Upper lobe of left lung (tissue), 6 donors: Measurements from ENCODE around the gene VAC14. TPM values are rescaled to one million over a fixed set of nuclear protein-coding genes. Genes with fewer than 3 reads are reported as not detected.

ENCODE experiments used
- ATAC-seq, 2 donors: fragments of 200-7000 bp; cut with Tn5 transposase; one replicate each; pipeline ENCODE4 v1.9.1; 2022; ENCODE audit warnings: mild to moderate bottlenecking in 2 of 2, moderate library complexity in 2 of 2; ENCODE audit not compliant: low FRiP score in 2 of 2
- DNase-seq, 2 donors: peaks; one replicate each; pipeline ENCODE4 v3.0.0-alpha.2; 2019 to 2020
- H3K27ac ChIP-seq, 4 donors: fragments of 200-600 bp; sonication (generic); one replicate each; pipeline ENCODE4 v1.5.1; 2016 to 2019
- H3K27me3 ChIP-seq, 4 donors: fragments of 200-600 bp; sonication (generic); one replicate each; pipeline ENCODE4 v1.5.1; 2017 to 2019
- H3K36me3 ChIP-seq, 4 donors: fragments of 200-600 bp; sonication (generic); one replicate each; pipeline ENCODE4 v1.5.1; 2016 to 2019
- H3K4me1 ChIP-seq, 4 donors: fragments of 200-600 bp; sonication (generic); one replicate each; pipeline ENCODE4 v1.5.1; 2018 to 2019
- H3K4me3 ChIP-seq, 4 donors: fragments of 200-600 bp; sonication (generic); one replicate each; pipeline ENCODE4 v1.5.1; 2017 to 2019; ENCODE audit warnings: mild to moderate bottlenecking in 2 of 4, moderate library complexity in 1 of 4
- H3K9me3 ChIP-seq, 4 donors: fragments of 200-600 bp; sonication (generic); one replicate each; pipeline ENCODE4 v1.5.1; 2018 to 2019
- EP300 ChIP-seq, 4 donors: sonication (generic); formaldehyde crosslinking; IDR thresholded peaks; one replicate each; pipeline ENCODE4 v1.5.1; 2017; ENCODE audit warnings: antibody characterized with exemption in 4 of 4, control low read depth in 2 of 4
- POLR2A ChIP-seq, 4 donors: fragments of 450-650 bp; IDR thresholded peaks; one replicate each; pipeline ENCODE4 v1.5.1; 2016 to 2017; ENCODE audit warnings: antibody characterized with exemption in 4 of 4, mild to moderate bottlenecking in 2 of 4
- POLR2AphosphoS5 ChIP-seq, 2 donors: sonication (generic); formaldehyde crosslinking; IDR thresholded peaks; one replicate each; pipeline ENCODE4 v1.5.1; 2017; ENCODE audit warnings: antibody characterized with exemption in 2 of 2
- WGBS, 2 donors: methylation state at CpG; one replicate each; pipeline ENCODE4 v1.1.5; 2017 to 2018; 5-methylcytosine and 5-hydroxymethylcytosine counted together
- total RNA-seq, 6 donors: library from RNA; depleted of rRNA in 4 of 6; stranded (reverse); fragments of >200 nt in 4 of 6; gene quantifications; one replicate each; pipeline versions ENCODE4 v1.1.0 to v1.2.1, GENCODE V29; 2016 to 2021
- TF ChIP-seq, protein P1 (sequence below), 6 experiments: fragments of 450-650 bp in 4 of 6; fragments of 200-600 bp in 2 of 6; sonication (generic) in 2 of 6; IDR thresholded peaks; one replicate each; pipeline ENCODE4 v1.5.1; 2016 to 2019; ENCODE audit warnings: antibody characterized with exemption in 6 of 6
- donor health status: DM: no; HTN: no; CAD: no; lungs with moderate emphysema.
- donor health status: DM: no; HTN: yes; CAD: no; lungs with severe emphysema.

VAC14 gene
- total RNA-seq, 6 donors from 2014 or later: 39.6 to 145 (median 57.4) TPM

- DNase-seq: peak in 1 of 2 donors; percentile 73
- H3K4me1 ChIP-seq: peaks cover 90 to 99% (median 96%) of the 10 kb centered on the region in 4 donors
- WGBS, 2 donors: 72 to 77% methylated on average over 3 to 25 of the region's 26 CpGs
- peak in 1 of 2 donors; percentile 3 for ATAC-seq
- H3K27me3 ChIP-seq: no peaks in the 10 kb centered on the region
- H3K4me3 ChIP-seq: no peak overlapping the region
- H3K9me3 ChIP-seq: no peaks in the 10 kb centered on the region
- peak; percentile 48 to 63 for TF ChIP-seq POLR2AphosphoS5 (IDR thresholded peaks at IDR 0.05)
- TF ChIP-seq, protein P1, sequence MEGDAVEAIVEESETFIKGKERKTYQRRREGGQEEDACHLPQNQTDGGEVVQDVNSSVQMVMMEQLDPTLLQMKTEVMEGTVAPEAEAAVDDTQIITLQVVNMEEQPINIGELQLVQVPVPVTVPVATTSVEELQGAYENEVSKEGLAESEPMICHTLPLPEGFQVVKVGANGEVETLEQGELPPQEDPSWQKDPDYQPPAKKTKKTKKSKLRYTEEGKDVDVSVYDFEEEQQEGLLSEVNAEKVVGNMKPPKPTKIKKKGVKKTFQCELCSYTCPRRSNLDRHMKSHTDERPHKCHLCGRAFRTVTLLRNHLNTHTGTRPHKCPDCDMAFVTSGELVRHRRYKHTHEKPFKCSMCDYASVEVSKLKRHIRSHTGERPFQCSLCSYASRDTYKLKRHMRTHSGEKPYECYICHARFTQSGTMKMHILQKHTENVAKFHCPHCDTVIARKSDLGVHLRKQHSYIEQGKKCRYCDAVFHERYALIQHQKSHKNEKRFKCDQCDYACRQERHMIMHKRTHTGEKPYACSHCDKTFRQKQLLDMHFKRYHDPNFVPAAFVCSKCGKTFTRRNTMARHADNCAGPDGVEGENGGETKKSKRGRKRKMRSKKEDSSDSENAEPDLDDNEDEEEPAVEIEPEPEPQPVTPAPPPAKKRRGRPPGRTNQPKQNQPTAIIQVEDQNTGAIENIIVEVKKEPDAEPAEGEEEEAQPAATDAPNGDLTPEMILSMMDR (IDR thresholded peaks at IDR 0.05): no peak
- no peaks in the 10 kb centered on the region for H3K36me3 ChIP-seq
- peak overlapping the region; percentile 85 to 93 (median 91) for H3K27ac ChIP-seq
Observed at GRCh38 chr16:70691223-70692129, 109.5 kb downstream of the VAC14 start.

DNA sequence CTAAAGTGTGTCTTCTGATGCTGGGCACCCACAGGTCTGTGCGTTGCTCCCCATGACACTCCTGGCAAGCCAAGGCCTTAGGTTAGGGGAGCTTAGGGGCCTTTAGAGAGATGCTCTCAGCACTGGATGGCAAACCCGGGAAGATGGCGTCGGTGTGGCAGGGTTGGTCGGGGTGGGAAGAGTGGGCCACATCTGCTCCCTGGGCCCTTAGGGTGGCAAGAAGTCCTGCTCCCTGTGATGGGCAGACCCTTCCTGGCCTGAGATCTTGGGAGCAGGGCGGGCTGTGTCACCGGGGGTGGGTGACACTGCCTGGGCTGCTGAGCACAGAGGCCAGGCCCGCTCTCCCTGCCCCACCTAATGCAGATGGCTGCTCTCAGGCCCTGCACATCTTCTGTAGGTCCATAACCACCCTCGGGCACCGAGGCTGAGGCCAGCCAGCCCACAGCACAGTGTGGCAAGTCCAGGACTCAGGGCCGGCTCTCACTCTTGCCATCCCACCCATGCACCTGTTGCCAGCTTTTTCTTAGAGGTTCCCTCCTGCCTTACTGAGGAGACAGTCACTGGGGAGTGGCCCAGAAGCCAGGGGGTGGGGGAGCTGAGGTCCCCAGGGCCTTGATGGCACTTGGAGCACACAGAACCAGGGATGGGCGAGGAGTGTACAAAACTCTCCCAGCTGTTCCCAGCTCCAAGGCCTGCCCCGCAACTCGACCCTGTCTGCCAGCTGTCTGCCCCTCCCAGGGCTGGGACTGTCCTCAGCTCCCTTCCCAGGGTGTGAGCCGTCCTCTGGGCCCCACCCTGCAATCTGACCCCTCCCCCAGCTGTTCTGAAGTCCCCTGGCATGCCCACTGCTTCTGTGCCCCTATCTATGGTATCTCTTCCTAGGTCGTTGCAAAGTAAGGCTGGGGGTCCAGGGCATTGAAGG, 110.7 kb downstream of the VAC14 start:
- H3K27me3 ChIP-seq: no peaks in the 10 kb centered on the region
- 33 to 77% methylated on average over 1 to 12 of the region's 16 CpGs for WGBS, 2 donors
- TF ChIP-seq POLR2A (IDR thresholded peaks at IDR 0.05): no peak
- no peak for TF ChIP-seq POLR2AphosphoS5 (IDR thresholded peaks at IDR 0.05)
- TF ChIP-seq, protein P1 (IDR thresholded peaks at IDR 0.05): no peak
- no peak for TF ChIP-seq EP300 (IDR thresholded peaks at IDR 0.05)
- no peak overlapping the region for H3K4me3 ChIP-seq
- peak overlapping the region; percentile 85 to 93 (median 91) for H3K27ac ChIP-seq
- no peaks in the 10 kb centered on the region for H3K36me3 ChIP-seq
- peaks cover 83 to 96% (median 89%) of the 10 kb centered on the region in 4 donors for H3K4me1 ChIP-seq
- peak in 1 of 2 donors; percentile 69 for DNase-seq
- no peaks in the 10 kb centered on the region for H3K9me3 ChIP-seq
- ATAC-seq: no peak

DNA sequence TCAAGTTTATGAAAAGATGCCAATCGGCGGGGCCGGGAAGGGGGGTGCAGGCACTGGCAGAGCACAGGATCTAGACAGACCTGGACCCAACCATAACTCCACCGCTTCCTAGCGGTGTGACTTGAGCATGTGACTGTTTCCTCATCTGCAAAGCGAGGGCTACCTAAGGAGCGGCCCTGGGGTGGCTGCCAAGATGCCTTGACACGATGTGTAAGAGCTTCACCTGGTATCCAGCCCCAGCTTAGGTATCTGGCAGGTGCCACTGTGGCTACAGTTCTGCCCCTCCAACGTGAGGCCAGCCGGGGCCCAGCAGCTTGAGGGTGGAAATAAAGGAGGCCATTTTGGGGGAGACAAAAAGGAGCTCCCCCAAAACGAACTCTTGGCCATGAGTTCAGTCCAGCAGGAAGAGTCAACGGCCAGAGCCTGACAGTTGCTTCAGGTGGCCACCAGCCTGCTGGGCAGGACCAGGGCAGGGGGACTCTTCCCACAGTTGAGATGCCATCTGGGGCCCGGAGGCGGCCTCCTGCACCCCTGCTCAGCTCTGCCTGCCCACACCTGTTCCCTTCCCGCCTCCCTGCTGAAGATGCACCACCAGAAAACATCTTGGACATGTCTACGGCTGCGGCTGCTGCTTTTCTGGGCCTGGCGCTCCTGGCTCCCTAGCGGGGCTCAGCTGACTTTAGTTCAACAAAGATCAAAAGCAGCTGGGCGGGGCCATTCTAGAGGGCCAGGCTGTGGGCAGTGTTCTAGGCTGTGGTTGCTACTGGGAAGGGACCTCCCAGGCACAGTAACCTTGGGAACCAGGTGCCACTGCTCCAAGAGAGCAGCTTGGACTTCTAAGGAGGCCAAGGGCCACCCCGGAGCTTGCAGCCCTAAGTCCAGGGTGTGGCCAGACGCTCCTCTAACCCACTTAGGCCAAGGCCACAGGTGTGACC, 111.7 kb downstream of the VAC14 start:
- H3K9me3 ChIP-seq: no peaks in the 10 kb centered on the region
- H3K27me3 ChIP-seq: peaks cover 0 to 3% (median 0%) of the 10 kb centered on the region in 4 donors
- H3K4me3 ChIP-seq: no peak overlapping the region
- ATAC-seq (peak in 1 of 2 donors; percentile 66), DNase-seq (peak; percentile 79 to 92)
- H3K4me1 ChIP-seq: peaks cover 84 to 96% (median 89%) of the 10 kb centered on the region in 4 donors
- no peak for TF ChIP-seq EP300 (IDR thresholded peaks at IDR 0.05)
- TF ChIP-seq POLR2AphosphoS5 (IDR thresholded peaks at IDR 0.05): no peak
- TF ChIP-seq POLR2A (IDR thresholded peaks at IDR 0.05): no peak
- TF ChIP-seq, protein P1 (IDR thresholded peaks at IDR 0.05): peak in 1 of 6 experiments; percentile 11
- H3K36me3 ChIP-seq: no peaks in the 10 kb centered on the region
- peak overlapping the region; percentile 85 to 93 (median 91) for H3K27ac ChIP-seq
- WGBS, 2 donors: 77 to 92% methylated on average over 5 to 22 of the region's 22 CpGs

GRCh38 chr16:70688246-70688742, 112.7 kb downstream of the VAC14 start:
- Histone ChIP-seq H3K27ac (peak overlapping the region; percentile 85 to 93 (median 91)), H3K36me3 (no peaks in the 10 kb centered on the region), H3K27me3 (peaks cover 0 to 3% (median 0%) of the 10 kb centered on the region in 4 donors), H3K4me3 (no peak overlapping the region), H3K9me3 (no peaks in the 10 kb centered on the region), H3K4me1 (peaks cover 83 to 96% (median 89%) of the 10 kb centered on the region in 4 donors)
- peak in 1 of 2 donors; percentile 60 for ATAC-seq
- peak; percentile 79 to 83 for DNase-seq
- 0 to 25% methylated on average over 1 to 8 of the region's 8 CpGs for WGBS, 2 donors
- TF ChIP-seq EP300 (IDR thresholded peaks at IDR 0.05) (peak in 3 of 4 donors; percentile 8 to 71 (median 26)), POLR2AphosphoS5 (IDR thresholded peaks at IDR 0.05) (peak; percentile 66 to 84), POLR2A (IDR thresholded peaks at IDR 0.05) (no peak)
- TF ChIP-seq, protein P1 (IDR thresholded peaks at IDR 0.05): no peak
